HUES6 (cell line): ENCODE data around the gene TGFBR3.

Source experiments
- H3K27ac ChIP-seq: 2 replicates; pipeline ENCODE4 v1.7.0; 2013; ENCODE audit warnings: low read depth, mild to moderate bottlenecking, low read length, inconsistent platforms
- H3K27me3 ChIP-seq: 2 replicates; pipeline ENCODE4 v1.6.1; 2013; ENCODE audit warnings: low read length; ENCODE audit not compliant: control insufficient read depth, insufficient read depth
- H3K36me3 ChIP-seq: 2 replicates; pipeline ENCODE4 v1.6.1; 2013; ENCODE audit warnings: low read length; ENCODE audit not compliant: control insufficient read depth, insufficient read depth
- H3K4me1 ChIP-seq: 2 replicates; pipeline ENCODE4 v1.6.1; 2013; ENCODE audit warnings: low read length; ENCODE audit not compliant: control insufficient read depth, insufficient read depth
- H3K4me3 ChIP-seq: 2 replicates; pipeline ENCODE4 v1.5.1; 2013; ENCODE audit warnings: low read depth, low read length
- H3K9ac ChIP-seq: one replicate; pipeline ENCODE4 v1.6.1; 2013; ENCODE audit warnings: mild to moderate bottlenecking, low read length
- H3K9me3 ChIP-seq: 2 replicates; pipeline ENCODE4 v1.6.1; 2013; ENCODE audit warnings: low read depth, low read length; ENCODE audit not compliant: control insufficient read depth, insufficient read depth

Gene TGFBR3

GRCh38 chr1:91653183-91653582, 232.8 kb downstream of the TGFBR3 start:
- H3K36me3 ChIP-seq, result no peaks in the 10 kb centered on the region
- peaks cover 9% of the 10 kb centered on the region; the same call in 1 of the 2 replicates for H3K9me3 ChIP-seq
- H3K4me3 ChIP-seq, result no peak overlapping the region
- no peaks in the 10 kb centered on the region for H3K4me1 ChIP-seq
- no peak overlapping the region for H3K9ac ChIP-seq
- no peak overlapping the region for H3K27ac ChIP-seq
- H3K27me3 ChIP-seq, result no peaks in the 10 kb centered on the region

DNA sequence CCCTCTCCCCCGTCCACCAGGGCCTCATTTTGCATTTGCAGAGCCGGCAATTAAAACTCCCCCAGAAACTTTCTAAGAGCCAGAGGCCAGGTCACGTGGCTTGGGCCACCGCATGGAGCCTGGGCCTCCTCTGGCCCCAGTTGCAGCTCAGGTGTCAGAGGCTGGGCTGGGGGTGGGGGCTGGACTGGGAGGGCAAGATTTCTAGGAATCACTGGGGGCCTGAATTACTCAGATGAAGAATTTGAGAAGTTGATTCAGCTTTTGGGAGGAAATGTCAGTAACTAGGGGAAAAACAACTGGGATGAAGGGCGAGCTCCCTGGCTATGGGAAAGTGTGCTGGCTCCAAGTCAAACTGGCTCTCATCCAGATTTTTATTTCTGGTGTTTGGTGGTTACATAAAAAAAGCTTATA, 234.3 kb downstream of the TGFBR3 start:
- no peak overlapping the region for H3K27ac ChIP-seq
- no peaks in the 10 kb centered on the region for H3K4me1 ChIP-seq
- H3K9me3 ChIP-seq, result peaks cover 9% of the 10 kb centered on the region; the same call in 1 of the 2 replicates
- H3K27me3 ChIP-seq, result no peaks in the 10 kb centered on the region
- H3K9ac ChIP-seq, result no peak overlapping the region
- no peak overlapping the region for H3K4me3 ChIP-seq
- H3K36me3 ChIP-seq, result no peaks in the 10 kb centered on the region

DNA sequence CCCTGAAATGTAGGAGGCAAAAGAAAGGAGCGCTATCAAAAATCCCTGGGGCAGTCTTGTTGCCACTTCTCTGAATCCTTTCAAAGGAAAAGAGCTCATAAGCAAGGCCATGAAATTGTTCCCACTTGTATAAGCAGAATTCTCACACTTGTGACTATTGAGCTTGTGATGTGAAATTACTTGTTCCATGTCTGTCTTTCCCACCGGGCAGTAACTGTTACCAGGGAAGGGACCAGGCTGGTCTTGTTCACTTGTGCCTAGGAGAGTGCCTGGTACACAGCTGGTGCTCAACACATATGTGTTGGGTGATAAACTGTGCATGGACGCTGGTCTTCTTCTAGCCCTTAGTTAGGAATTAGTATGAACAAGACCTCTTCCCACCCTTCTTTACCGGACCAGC, 234.7 kb downstream of the TGFBR3 start:
- Histone ChIP-seq H3K9me3 (peaks cover 5% of the 10 kb centered on the region; the same call in 1 of the 2 replicates), H3K4me3 (no peak overlapping the region), H3K27ac (no peak overlapping the region), H3K27me3 (no peaks in the 10 kb centered on the region), H3K36me3 (no peaks in the 10 kb centered on the region), H3K9ac (no peak overlapping the region), H3K4me1 (no peaks in the 10 kb centered on the region)

DNA sequence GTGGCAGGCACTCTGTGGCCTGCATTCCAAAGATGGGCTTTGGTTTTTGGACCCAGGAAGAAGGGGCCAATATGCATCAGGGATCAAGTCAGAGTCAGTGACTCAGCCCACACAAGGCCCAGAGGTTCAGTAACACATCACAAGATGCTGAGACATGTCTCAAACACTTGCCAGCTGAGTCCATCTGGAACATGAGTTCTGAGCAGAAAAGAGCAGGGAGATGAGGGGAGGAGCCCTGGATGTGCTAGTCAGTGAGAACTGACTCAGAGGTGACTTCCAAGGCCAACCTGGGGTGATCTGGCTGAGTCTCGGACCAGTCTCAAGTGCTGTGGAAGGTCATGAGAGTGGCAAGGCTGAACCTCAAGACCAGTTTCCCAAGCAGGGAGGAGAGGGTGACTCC, 235.2 kb downstream of the TGFBR3 start:
- Histone ChIP-seq H3K4me3 (no peak overlapping the region), H3K36me3 (no peaks in the 10 kb centered on the region), H3K4me1 (peaks cover under 1% of the 10 kb centered on the region; the same call in 1 of the 2 replicates), H3K9me3 (peaks cover 1% of the 10 kb centered on the region; the same call in 1 of the 2 replicates), H3K9ac (no peak overlapping the region), H3K27ac (no peak overlapping the region), H3K27me3 (no peaks in the 10 kb centered on the region)

DNA sequence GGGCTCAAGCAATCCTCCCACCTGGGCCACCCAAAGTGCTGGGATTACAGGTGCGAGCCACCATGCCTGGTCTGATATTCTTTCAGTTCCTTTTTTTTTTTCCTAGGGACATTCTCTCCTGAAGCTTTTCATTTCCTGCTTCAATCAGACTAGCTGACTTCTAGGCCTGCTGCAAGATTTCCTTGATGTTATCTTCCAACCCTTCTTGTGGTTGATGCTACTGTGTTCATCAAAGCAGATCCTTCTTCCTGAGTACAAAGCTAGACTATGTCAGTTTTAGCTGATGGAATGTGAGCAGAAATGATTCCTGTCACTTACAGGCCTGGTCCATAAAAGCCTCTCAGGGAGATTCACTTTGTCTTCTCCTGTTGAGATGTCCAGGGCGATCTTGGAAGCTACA, 238.9 kb downstream of the TGFBR3 start:
- no peaks in the 10 kb centered on the region for H3K36me3 ChIP-seq
- no peak overlapping the region for H3K4me3 ChIP-seq
- peaks cover 15% of the 10 kb centered on the region for H3K4me1 ChIP-seq
- H3K27ac ChIP-seq, result no peak overlapping the region
- H3K9me3 ChIP-seq, result no peaks in the 10 kb centered on the region
- no peak overlapping the region for H3K9ac ChIP-seq
- H3K27me3 ChIP-seq, result no peaks in the 10 kb centered on the region

DNA sequence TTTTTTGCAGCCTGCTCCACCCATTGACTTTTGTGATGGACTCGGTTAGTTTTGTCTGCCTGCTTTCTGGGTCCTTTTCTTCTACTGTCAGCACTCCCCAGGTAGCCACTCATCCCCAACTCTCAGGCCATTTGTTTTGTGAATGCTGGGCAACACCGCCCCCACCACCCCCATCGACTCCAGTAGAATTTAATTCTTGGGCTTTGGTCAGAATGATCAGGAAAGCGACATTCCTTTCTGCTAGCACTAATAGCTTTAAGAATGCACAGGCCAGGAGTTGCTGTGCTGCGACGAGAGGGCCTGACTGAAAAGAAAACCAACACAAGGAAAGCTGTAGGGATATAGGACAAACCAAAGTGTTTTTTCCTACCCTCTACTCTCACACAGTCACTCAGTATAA, 240.9 kb downstream of the TGFBR3 start:
- Histone ChIP-seq H3K9ac (no peak overlapping the region), H3K36me3 (no peaks in the 10 kb centered on the region), H3K9me3 (0 out of 2 replicates have a peak, but pooled peaks cover 4% of the 10 kb centered on the region), H3K4me1 (peaks cover 15% of the 10 kb centered on the region), H3K27me3 (no peaks in the 10 kb centered on the region), H3K4me3 (peak overlapping the region; percentile 4; the same call in 1 of the 2 replicates), H3K27ac (peak overlapping the region; percentile 44; the same call in 1 of the 2 replicates)

DNA sequence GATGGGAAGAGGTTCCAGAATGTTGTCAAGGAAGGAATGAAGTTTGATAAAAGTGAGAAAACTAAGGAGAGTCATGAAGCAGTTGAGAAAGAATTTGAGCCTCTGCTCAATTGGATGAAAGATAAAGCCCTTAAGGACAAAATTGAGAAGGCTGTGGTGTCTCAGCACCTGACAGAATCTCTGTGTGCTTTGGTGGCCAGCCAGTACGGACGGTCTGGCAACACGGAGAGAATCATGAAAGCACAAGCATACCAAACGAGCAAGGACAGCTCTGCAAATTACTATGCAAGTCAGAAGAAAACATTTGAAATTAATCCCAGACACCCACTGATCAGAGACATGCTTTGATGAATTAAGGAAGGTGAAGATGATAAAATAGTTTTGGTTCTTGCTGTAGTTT, 242.5 kb downstream of the TGFBR3 start:
- H3K9ac ChIP-seq, result no peak overlapping the region
- H3K36me3 ChIP-seq, result no peaks in the 10 kb centered on the region
- no peak overlapping the region for H3K4me3 ChIP-seq
- peaks cover 7% of the 10 kb centered on the region; the same call in 1 of the 2 replicates for H3K9me3 ChIP-seq
- H3K27me3 ChIP-seq, result no peaks in the 10 kb centered on the region
- no peak overlapping the region for H3K27ac ChIP-seq
- peaks cover 15% of the 10 kb centered on the region for H3K4me1 ChIP-seq

- Histone ChIP-seq H3K9ac (no peak overlapping the region), H3K4me3 (no peak overlapping the region), H3K27ac (no peak overlapping the region), H3K9me3 (peaks cover 7% of the 10 kb centered on the region; the same call in 1 of the 2 replicates), H3K27me3 (no peaks in the 10 kb centered on the region), H3K4me1 (peaks cover 15% of the 10 kb centered on the region), H3K36me3 (no peaks in the 10 kb centered on the region)
These were observed 244.9 kb downstream of the TGFBR3 start for GRCh38 chr1:91640877-91641526.

- Histone ChIP-seq H3K27me3 (no peaks in the 10 kb centered on the region), H3K4me3 (no peak overlapping the region), H3K4me1 (no peaks in the 10 kb centered on the region), H3K9ac (no peak overlapping the region), H3K36me3 (no peaks in the 10 kb centered on the region), H3K9me3 (peaks cover 7% of the 10 kb centered on the region; the same call in 1 of the 2 replicates), H3K27ac (no peak overlapping the region)
These were observed 248.4 kb downstream of the TGFBR3 start for GRCh38 chr1:91637539-91637994.

- Histone ChIP-seq H3K9ac (no peak overlapping the region), H3K27me3 (no peaks in the 10 kb centered on the region), H3K9me3 (peaks cover 7% of the 10 kb centered on the region; the same call in 1 of the 2 replicates), H3K27ac (no peak overlapping the region), H3K4me3 (no peak overlapping the region), H3K36me3 (no peaks in the 10 kb centered on the region), H3K4me1 (no peaks in the 10 kb centered on the region)
These were observed 250.2 kb downstream of the TGFBR3 start for GRCh38 chr1:91635763-91636162.

GRCh38 chr1:91633438-91633837, 252.5 kb downstream of the TGFBR3 start:
- Histone ChIP-seq H3K4me1 (no peaks in the 10 kb centered on the region), H3K36me3 (no peaks in the 10 kb centered on the region), H3K27ac (no peak overlapping the region), H3K27me3 (no peaks in the 10 kb centered on the region), H3K9ac (no peak overlapping the region), H3K9me3 (no peaks in the 10 kb centered on the region), H3K4me3 (no peak overlapping the region)
